Stimulated activated CD8-positive, alpha-beta memory T cell treated with anti-CD3 and anti-CD28 coated beads, Interleukin-15, amount 100 ng/mL, for 24 hours (primary cell): ENCODE data around the gene SLC8A3.
"Not testable (repeated sequence)": the region's sequence is repeated elsewhere in the genome, so short reads cannot be mapped to it uniquely, and the experiment has no call there.

Experiments used
- DNase-seq: peaks from one replicate; pipeline ENCODE4 v3.0.0-alpha.2; 2020; ENCODE audit warnings: low read depth

Gene SLC8A3

DNA sequence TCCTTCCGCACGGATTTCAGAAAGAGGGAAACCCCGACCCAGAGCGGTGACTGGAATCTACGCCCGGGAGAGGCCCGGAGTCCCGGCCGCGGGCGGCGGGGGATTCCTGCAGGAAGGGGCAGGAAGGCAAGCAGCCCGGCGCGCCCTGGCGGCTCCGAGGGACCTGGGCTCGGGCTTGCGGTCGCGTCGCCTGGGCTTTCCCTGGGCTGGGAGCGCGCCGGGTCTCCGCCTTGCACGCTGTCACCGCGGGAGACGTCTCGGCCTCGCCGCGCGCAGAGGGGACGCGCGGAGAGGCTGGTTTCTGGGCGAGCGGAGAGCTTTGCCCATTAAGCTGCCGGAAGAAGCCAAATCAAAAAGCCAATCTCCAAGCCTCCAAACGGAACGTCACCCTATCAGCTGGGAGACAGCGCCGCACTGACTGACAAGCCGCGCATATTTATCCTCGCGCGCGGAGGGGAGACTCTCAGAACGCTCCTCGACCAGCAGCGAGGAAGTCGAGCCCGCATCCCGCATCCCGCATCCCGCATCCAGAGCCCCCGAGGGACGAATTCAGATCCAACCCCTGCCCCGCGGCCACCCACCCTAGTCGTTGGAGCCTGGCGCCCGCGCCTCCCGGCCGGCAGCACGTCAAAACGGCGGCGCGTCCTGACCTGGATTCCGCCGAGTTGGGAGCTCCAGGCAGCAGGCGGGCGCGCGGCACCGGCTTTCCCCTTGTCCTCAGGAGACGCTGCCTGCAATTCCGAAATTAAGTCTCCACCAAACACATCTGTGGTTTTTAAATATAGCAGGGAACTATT is at the start of gene SLC8A3:
Gene SLC8A3, minus strand, starts transcription at position 293 of the 797 bp plus-strand sequence. CDS start 20,529 bp downstream, outside the sequence.
- no peak for DNase-seq

DNA sequence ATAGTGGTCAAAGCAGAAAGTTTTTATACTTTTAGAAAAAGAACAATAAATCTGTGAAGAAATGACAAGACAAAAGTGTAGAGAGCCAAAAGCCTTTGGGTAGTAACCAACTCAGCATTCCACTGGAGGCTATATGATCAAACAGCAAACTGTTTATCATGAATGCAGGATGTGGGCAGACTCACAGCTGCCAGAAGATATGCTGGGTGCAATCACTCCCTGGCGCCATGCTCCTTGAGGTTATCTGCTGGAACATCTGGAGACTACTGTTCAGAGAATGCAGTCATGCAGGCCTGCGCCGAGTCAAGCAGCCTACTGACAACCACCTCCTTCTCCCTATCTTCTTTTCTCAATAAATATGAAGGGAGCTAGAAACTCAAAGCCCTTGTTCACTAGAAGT is 49.0 kb upstream of the SLC8A3 start:
- DNase-seq: no peak

GRCh38 chr14:70234066-70234950 is 45.6 kb upstream of the SLC8A3 start:
- no peak for DNase-seq

- not testable (repeated sequence) for DNase-seq
Observed at GRCh38 chr14:70231756-70232544, 43.2 kb upstream of the SLC8A3 start.

DNA sequence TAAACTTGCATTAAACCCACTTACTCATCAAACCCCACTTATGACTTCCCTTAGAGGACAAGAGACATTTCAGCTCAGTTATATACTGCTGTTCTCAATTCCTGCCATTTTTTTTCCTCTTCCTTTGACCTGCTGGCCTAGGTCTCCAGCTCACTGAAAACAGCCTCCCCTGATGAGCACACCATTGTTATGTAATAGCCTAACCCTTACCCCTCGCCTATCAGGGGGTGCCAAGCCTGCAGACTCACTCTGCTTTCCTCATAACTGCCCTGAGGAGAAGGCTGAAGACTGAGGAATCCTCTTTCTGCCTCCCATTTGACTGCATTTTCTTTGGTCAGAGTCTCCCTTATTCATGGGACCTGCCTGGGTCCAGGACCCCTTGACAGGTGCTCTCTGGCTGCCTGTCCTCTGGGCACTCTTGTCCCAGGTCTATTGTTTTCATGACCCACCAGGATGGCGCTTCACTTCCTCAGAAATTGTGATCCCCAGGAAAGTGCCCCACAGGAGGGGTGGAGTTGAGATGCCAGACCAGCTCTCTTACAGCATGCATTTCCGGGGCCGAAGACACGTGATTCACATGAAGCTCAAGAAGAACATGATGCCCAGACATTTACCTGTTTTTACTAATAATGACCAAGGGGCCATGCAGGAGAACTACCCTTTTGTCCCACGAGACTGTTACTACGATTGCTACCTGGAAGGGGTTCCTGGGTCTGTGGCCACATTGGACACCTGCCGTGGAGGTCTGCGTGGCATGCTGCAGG is 41.3 kb upstream of the SLC8A3 start:
- not testable (repeated sequence) for DNase-seq

DNA sequence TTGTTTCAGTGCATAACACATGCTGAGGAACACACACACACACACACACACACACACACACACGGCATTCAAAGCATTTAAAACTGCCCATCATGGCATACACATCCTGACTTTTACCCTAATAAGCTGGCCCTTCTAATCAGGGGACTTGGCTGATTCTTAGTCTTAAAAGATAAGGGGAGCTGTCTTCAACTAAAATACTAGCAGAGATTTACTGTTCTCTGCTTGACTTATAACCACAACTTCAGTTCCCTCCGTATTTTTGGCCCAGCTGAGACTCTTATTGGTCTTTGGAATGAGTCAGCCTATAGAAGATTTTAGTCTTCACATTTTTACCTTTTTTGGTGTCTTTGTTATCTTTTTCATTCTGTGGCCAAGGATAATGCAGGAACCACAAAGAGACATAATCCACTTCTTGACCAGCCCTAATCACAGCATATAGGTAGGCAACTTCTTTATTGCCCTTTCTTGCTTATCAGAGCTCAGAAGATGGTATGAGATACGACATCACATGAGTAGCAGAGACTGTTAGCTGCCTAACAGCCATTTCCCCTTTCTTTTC is 25.1 kb upstream of the SLC8A3 start:
- no peak for DNase-seq

GRCh38 chr14:70212752-70213151 is 24.0 kb upstream of the SLC8A3 start:
- DNase-seq: no peak

DNA sequence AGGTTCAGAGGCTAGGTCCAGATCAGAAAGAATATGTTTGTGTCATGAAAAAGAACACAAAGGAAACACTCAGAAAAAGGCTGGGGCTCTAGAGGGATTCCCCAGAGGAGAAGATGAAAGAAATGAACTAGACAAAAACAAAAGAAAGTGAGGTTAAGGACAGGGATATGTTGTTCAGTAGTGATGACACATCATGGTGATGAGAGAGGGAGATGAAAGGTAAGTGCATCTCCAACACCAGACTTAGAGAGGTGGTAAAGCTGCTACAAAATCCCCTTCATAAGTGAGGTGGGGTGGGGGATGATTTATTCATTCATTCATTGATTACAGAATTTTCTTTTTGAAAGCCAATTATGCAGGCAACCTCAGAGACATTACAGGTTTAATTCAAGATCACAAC is 19.6 kb upstream of the SLC8A3 start:
- DNase-seq: no peak

- no peak for DNase-seq
Observed at GRCh38 chr14:70203686-70204085, 14.9 kb upstream of the SLC8A3 start.

GRCh38 chr14:70201994-70202393 is 13.2 kb upstream of the SLC8A3 start:
- DNase-seq: no peak

- no peak for DNase-seq
Observed at GRCh38 chr14:70193396-70193795, 4.6 kb upstream of the SLC8A3 start.

DNA sequence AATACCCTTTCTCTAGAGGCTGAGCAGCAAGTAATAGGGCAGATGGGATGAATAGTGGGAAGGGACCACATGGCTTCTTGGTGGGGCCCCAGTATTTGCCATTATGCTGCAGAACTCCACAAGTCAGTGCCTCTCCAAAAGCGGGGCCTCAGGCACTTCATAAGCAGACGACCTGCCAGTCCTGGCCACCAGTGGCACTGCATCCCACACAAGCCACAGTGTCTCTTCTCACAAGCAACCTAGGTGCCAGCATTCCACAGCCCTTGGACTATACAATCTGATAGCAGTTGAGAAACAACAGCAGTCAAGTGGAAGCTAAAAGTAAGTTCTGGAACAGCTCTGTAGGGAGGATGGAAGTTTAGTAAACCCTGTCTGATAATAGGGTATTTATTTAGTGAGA is 4.2 kb upstream of the SLC8A3 start:
- no peak for DNase-seq

DNA sequence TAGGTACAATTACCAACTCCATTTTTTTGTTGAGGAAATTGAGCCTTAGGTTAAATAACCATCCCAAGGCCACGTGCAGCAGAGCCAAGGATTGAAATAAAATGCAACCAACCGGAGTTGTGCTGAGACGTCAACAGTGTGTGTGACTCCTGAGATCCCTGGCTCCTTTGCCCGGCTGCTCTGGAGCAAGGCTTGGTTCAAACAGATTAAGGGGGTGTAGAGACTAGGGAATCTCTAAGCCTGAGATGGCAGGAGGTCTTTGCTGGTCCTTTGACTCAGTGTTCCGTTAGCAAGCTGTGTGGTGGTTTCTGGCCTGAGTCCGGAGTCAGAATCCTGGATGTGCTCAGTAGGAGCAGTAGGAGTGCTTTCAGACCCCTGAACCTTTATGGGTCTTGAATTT is 1.4 kb upstream of the SLC8A3 start:
- DNase-seq: no peak

DNA sequence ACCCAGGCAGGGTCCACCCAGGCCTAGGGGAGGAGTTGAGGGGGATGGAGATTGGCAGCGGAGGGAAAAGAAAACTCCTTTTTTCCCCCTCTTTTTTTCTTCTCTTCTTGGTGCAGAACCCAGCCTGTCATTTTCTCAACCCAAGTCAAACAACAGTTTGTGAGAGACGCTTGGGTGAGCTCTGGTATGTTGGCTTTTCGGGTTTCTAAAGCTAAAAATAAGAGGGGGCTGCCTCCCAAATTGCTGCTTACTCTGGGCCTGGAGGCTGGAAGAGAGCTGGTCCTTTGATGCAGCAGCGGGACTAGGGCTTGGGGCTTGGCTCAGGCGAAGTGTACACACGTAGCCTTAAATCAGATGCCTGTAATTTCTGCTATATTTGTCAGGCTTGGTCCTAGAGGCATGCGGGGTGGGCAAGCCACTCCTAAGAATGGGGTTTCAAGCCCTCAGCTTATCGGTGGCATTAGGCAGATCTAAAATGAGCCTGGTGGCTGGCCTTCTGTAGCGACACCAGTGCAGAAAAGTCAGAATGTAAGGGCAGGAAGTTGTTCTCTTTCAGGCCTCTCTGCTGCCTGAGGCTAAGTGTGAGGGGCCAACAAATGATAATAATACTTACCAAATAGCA is 816 bp upstream of the SLC8A3 start:
- no peak for DNase-seq

DNA sequence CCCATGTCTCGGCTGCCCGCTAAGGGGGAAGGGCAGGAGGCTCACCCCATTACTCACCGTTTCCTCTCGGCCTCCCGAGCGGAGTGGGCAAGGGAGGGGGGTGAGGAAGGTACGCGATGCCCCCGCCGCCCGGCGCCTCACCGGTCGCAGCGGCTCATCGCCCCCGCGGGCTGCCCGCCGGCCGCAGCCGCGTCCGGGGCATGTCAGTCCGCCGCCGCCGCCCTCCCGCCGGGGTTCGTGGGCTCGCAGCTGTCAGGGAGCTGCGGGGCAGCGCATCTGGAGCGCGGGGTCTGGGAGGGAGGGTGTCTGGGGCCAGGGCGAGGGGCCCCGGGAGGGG is 461 bp downstream of the SLC8A3 start:
- no peak for DNase-seq

GRCh38 chr14:70186900-70187451 is 1.8 kb downstream of the SLC8A3 start:
- no peak for DNase-seq

GRCh38 chr14:70183991-70184390 is 4.8 kb downstream of the SLC8A3 start:
- DNase-seq: no peak

DNA sequence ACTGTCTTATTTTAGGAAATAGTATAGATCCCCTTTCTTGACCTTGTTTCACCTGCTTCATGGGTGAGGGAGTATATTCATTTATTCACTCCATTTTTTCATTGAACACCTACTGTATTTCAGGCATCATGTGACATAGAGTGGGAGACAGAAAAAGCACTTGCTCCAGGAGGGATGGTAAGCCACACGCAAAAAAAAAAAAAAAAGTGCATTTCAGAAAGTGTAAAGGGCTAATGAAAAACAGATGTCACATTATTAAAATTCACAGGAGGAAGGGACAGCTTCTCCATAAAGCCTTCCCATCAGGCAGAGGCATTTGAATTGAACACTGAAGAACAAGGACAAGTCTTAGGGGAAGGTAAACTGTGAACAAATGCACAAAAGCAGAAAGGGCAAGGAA is 7.5 kb downstream of the SLC8A3 start:
- DNase-seq: no peak

- DNase-seq: no peak
Observed at GRCh38 chr14:70180718-70181117, 8.0 kb downstream of the SLC8A3 start.

- no peak for DNase-seq
Observed at GRCh38 chr14:70177081-70177800, 11.5 kb downstream of the SLC8A3 start.
